Mucosa of gallbladder (tissue), 1 donor: ENCODE measurements around the gene NLGN1. TPM values are rescaled to one million over a fixed set of nuclear protein-coding genes. Genes with fewer than 3 reads are reported as not detected.

Experiments
- DNase-seq: peaks from one replicate; pipeline ENCODE4 v3.0.0-alpha.2; 2020; ENCODE audit warnings: low spot score
- total RNA-seq: library from RNA; stranded (reverse); gene quantifications from one replicate; pipeline ENCODE4 v1.2.1, GENCODE V29; 2021
- donor health status: DM: no; HTN: no; CAD: no.

NLGN1 gene
- total RNA-seq, 1 donor from 2014 or later, result 8.8 TPM

- no peak for DNase-seq
Measured at GRCh38 chr3:173755161-173755560, 357.6 kb downstream of the NLGN1 start.

- DNase-seq, result no peak
Measured at GRCh38 chr3:173761161-173761560, 363.6 kb downstream of the NLGN1 start.

DNA sequence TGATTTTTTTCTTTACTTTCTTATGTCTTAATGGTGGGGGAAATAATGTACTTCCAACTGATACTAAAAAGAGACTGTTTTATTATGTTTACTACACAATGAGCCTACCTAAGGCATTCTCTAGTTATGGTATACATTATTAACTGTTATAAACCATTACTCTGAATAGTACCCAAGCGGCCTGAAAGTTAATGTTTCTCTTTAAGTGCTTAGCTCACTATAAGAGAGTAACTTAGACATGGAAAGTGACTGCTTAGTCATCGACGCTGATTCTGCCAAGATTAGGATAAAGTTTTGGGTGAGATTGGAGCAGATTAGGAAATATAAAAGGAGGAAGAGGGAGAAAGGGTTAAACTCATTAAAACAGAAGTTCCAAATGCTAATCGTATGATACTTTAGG, 365.0 kb downstream of the NLGN1 start:
- no peak for DNase-seq

DNA sequence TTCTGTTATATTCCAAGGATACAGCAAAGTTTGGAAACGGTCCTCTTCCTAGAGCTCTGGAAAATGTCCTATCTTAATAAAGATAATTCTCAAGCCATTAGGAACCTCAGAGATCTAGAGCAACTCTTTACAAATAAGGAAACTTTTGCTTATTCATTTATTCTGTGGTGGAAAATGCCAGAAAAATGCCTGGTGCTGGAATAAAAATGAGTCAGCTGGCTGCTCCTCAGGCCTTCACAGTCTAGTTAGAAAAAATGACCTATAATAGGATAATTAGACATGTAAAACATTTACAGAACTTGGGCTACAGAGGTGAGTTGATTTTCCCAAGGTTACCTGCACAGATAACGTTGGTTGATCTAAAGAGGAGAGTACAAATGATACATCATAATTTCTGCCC, 372.5 kb downstream of the NLGN1 start:
- no peak for DNase-seq

GRCh38 chr3:173770796-173771573, 373.4 kb downstream of the NLGN1 start:
- no peak for DNase-seq

DNA sequence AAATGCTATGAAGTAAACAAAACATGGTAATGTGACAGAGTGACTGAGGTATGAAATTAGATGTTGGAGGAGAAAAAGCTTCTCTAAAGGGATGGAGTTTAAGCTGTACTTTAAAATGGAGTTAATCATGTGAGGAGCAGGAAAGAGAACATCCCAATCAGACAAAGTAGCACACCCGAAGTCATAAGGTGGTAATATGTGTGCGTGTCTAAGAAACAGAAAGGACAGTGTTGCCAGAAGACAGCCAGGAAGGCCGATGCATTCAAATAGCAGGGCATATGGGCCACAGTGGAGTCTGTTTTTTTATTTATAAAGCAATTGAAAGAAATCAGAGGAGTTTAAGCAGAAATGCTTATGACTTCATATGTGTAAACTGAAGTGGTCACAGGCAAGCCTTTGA, 376.3 kb downstream of the NLGN1 start:
- no peak for DNase-seq

DNA sequence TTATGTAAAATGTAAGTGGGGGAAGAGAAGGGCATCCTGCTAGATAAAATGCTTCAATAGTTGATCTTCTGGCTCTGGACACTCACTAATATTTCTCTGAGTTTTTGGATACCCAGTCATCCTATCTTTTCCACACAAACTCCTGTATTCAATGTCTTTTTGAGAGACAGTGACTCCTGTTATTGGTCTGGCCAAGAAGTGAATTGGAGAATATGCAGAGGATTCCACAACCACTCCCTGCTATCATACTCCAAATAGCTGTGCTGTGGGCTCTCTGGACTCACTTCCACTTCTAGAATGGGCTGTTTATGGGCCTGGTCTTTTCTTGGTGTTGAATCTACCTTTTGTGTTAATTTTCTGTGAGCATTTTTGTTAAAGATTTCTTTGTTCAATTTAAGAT, 376.8 kb downstream of the NLGN1 start:
- DNase-seq, result no peak

DNA sequence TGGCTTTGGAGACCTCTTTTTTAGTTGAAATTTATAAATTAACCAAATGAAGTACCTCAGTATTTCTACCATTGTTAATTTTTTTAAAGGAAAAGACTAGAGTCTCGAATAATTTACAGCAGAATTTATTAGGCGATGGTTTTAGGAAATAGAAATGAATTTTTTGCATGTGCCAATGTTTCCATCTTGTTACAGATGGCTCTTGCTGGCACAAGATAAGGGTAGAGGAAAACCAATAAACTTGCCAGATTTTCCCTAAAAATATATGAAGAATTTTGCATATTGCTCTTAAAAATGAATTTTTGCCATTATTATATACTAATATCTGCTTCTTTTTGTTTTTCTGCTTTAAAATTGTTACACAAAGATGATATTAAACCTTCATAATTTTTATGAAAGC, 380.7 kb downstream of the NLGN1 start:
- no peak for DNase-seq

DNA sequence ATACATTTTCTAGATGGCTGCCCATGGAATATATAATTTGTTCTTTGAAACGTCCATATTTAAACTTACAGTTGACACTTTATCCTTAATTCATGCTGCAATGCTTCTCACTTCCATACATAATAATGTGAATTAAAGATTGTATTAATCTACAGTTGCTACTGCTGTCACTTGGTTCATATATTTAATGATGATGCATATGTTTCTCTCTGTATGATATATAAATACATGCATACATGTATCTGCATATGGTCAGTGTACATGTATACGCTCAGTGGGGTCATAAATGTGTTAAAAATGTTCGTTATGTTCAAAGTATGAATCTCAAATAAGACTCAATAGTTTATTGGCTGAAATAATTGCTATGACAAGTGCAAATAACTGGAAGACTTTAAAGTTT, 382.5 kb downstream of the NLGN1 start:
- DNase-seq, result no peak

GRCh38 chr3:173785004-173785403, 387.5 kb downstream of the NLGN1 start:
- no peak for DNase-seq

GRCh38 chr3:173789530-173790162, 392.1 kb downstream of the NLGN1 start:
- DNase-seq, result no peak

DNA sequence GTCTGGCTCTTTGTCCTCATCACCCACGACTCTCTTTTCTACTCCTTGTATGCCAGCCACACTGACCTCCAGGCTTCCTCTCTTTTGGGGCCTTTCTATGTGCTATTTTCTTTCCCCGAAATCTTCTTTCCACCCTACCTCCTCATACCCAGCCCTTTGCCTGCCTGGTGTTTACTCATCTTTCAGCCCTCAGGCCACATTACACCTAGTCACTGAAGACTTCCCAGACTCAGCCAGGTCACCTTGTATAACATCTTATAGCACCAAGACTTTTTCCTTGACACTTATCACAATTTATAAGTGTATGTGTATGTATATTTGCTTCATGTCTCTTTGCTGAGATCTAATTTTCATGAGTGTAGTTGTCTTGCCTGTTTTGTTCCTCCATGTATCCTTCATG, 396.4 kb downstream of the NLGN1 start:
- no peak for DNase-seq

DNA sequence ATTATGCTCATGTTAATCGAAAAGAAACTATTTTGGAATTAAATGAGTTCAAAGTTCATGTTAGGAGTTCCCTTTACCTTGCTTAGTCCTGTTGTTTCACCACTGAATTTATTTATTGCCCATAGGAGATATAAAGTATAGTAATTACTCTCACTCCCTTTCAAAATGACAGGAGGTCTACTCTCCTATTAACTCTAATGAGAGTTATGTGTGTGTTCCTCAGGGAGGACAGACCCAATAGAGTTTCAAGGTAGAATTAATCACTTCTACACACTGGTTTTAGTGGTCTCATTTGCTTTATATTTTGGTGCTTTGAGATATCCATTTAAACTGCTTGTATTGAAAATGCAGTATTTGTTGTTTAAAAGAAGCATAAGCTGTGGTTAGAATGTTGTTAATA, 398.9 kb downstream of the NLGN1 start:
- no peak for DNase-seq

- no peak for DNase-seq
Measured at GRCh38 chr3:173796890-173797289, 399.3 kb downstream of the NLGN1 start.

DNA sequence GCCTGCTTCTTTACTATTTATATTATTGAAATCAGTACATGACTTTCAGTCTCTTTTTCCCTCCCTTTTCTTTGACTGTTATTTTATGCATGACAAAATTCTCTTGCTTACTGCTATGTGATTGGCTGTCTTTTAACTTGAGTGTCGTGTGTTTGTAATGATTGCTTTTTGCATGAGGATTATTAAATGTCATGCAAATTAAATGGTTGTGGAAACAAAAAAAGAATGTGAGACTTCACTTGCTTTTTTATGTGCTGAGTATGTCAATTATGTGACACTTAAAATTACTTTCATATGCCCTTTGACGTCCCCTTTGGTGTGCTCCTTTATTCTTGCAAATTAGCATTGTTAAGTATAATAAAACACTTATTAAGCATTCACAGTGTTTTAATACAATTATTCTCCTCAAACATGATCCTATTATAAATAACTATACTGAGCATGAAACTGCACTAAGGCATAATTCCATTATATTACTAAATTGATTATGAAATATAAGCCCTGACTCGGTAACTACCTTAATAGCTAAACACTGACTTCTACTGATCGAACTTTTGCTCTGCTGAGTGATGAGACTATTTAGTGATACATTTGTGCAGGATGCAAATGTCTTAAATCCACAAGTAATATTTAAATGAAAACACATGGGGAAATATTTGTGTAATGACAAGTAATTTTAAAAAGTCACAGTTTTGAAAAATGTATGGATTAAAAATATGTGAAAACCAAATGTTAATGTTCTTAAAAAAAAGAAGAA, 401.7 kb downstream of the NLGN1 start:
- no peak for DNase-seq

GRCh38 chr3:173800154-173800553, 402.6 kb downstream of the NLGN1 start:
- no peak for DNase-seq

DNA sequence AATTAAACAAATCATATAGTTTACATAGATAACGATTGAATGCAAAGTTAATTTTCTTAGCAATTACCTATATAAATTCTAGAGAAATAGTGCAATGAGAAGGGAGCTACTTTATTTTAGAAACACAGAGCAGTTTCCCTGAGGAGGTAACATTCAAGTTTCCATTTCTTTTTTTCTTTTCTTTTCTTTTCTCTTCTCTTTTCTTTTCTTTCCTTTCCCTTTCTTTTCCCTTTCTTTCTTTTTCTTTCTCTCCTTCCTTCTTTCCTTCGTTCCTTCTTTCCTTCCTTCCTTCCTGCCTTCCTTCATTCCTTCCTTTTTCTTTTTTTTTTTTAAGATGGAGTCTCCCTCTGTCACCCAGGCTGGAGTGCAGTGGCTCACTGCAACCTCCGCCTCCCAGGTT, 417.3 kb downstream of the NLGN1 start:
- DNase-seq, result no peak

DNA sequence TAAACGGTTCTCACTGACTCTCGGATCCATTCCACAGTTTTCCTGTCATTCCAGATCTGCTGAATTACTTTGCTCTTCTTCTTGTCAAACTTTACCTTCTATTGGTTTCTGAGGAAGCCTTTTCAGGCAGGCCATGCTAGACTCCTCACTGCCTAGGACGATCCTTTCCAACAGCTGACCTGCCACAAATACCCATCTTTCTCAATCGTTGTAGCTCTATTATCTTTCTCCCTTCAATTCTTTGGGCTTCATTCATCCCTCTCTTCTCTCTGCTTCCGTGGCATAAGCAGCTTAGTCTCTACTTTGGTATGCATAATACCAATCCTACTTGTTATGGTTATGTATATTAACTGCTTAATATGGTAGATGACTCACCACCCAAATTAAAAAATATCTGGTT, 421.8 kb downstream of the NLGN1 start:
- no peak for DNase-seq

DNA sequence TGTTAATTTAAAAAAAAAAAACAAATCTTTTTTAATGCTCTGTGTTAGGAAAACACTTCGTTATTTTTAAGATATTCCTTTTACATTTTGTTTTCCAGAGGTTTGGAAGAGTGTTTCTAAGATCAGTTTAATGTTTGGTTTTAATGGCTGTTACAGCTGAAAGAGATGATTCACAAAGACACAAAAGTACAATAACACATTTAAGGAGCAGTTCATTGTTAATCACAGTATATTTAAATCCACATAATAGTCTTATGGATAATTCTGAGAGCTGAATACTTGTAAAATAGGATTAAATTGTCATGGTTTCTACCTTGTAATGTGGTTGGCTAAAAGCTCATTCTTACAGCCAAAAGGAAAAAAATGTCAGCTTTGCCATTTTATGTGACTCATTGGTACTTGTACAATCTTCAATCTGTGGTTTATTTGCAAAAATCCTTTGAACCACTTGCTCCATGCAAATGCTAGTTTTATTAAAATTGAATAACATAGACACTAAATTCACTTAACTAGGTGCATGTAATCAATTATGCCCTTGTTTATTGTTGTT, 426.4 kb downstream of the NLGN1 start:
- DNase-seq, result no peak

GRCh38 chr3:173825730-173826129, 428.2 kb downstream of the NLGN1 start:
- no peak for DNase-seq

DNA sequence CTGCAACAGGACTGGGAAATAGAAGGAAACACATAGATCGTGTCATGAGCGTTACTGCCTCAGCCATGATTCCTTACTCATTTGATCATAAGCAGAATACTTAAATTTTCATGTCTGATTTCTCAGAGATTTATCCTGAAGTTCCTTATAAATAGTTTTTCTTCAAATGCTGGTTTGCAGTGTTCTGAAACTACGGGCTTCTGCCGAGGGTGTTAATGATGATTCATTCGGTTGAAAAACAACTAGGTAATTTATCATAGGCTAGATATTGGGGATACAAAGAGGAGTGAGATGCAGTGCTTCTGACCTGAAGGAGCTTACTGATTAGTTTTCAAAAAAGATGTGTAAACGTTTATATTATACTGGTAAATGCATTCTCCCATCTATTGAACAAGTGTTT, 428.9 kb downstream of the NLGN1 start:
- no peak for DNase-seq

- no peak for DNase-seq
Measured at GRCh38 chr3:173826901-173827609, 429.5 kb downstream of the NLGN1 start.
